ENCODE measurements around the gene ZNF836.
"Not testable (repeated sequence)": the region's sequence is repeated elsewhere in the genome, so short reads cannot be mapped to it uniquely, and the experiment has no call there.

The ZNF836 gene

DNA sequence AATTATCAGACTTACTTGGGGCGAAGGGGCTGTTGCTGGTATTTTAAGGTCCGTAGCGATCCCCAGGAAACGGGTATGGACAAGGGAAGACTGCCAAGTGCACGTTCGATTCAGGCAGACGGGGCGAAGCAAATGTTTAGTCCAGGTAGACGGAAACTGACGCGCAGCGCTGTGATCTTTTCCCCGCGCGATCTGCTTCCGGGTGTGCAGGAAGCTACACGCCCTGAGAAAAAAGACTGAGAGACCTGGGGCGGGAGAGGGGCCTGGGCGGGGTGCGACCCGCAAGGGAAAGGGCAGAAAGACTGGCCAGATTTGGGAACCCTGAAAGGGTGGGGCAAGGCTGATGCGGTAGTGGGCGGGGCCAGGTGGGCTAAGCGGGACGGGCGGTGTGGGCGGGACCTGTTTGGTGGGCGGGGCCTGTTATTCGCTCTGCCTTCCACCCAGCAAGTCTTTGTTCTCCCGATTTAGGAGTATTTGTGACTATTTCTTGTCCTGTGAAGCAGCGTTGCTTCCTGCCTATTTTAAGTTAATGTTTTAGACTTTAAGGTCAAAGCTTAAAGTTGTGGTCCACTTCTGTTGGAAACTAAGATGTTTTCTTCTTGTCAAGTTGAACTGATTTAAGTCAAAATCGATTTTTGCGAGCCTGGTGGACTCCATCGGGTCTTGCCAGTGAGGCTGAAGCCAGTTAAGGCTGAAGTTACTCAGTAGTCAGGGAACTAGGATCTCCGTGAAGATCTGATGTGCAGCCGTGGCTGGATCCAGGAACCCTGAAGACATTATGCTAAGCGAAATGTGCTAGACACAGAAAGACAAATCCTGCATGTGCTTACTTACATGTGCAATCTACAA, at the start of gene ZNF836:
Gene ZNF836, minus strand, starts transcription at position 301 of the 849 bp plus-strand sequence. CDS start 3,549 bp downstream, outside the sequence.
- DNase-seq, result peak; percentile 88 to 94 (median 92)

GRCh38 chr19:52221031-52221430, 49.6 kb upstream of the ZNF836 start:
- DNase-seq, result no peak

- no peak for DNase-seq
Measured at GRCh38 chr19:52219611-52220010, 48.2 kb upstream of the ZNF836 start.

- DNase-seq, result no peak
Measured at GRCh38 chr19:52217576-52217975, 46.2 kb upstream of the ZNF836 start.

DNA sequence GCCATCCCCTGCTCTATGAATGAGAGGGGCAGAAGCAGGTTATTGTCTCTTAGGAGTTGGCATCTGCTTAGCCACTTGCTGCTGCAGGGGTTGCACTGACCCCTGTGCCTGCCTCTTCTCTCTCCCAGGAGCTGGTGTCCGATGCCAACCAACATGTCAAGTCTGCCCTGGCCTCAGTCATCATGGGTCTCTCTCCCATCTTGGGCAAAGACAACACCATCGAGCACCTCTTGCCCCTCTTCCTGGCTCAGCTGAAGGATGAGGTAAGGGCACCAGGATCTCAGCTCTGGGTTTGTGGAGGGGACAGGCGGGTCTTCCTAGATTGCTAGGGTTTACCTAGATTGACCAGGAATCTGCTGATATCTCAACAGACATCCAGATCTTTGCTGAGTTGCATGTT, 45.0 kb upstream of the ZNF836 start:
- DNase-seq, result no peak

GRCh38 chr19:52214241-52214640, 42.8 kb upstream of the ZNF836 start:
- no peak for DNase-seq

GRCh38 chr19:52212572-52213255, 41.3 kb upstream of the ZNF836 start:
- no peak for DNase-seq

DNA sequence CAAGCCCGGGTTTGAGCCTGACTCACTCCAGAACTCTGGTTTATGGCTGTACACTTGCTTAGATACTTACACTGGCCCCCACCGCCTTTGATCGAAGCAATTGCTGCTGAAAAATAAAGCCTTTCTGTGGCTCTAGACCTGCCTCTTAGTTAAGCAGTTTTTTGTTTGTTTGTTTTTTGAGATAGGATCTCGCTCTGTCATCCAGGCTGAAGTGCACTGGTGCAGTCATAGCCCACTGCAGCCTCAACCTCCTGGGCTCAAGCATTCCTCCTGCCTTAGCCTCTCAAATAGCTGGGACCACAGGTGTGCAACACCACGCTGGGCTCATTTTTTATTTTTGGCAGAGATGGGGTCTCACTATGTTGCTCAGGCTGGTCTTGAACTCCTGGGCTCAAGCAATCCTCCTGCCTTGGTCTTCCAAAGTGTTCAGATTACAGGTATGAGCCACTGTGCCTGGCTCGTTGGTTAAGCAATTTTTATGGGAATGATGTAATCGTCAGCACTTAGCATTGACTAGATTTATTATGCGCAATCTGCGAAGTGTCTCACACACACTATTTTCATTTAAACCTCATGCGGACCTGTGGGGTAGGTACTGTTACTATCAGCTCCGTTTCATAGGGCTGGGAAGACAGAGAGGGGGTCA, 40.6 kb upstream of the ZNF836 start:
- DNase-seq, result no peak

GRCh38 chr19:52211203-52211602, 39.8 kb upstream of the ZNF836 start:
- no peak for DNase-seq

DNA sequence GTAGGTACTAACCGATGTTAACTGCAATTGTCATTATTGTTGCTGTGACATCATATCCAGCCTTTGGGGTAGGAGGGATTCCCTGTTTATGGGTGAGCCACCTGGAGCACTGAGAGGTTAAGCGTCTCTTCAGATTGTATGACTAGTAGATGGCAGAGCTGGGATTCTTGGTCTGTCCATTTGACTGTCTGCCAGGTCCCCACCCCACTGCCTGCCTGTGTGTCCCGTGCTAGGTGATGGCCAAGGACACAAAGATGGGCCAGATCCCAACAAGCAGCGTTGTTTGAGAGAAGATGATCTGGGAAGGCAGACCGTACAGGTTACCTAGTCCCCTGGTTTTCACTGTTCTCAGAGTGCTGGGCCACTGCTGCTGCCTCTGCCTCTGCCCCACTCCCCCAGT, 35.1 kb upstream of the ZNF836 start:
- DNase-seq, result no peak

GRCh38 chr19:52200755-52201391, 29.5 kb upstream of the ZNF836 start:
- DNase-seq, result not testable (repeated sequence)

GRCh38 chr19:52200044-52200443, 28.6 kb upstream of the ZNF836 start:
- no peak for DNase-seq

GRCh38 chr19:52198678-52199077, 27.3 kb upstream of the ZNF836 start:
- no peak for DNase-seq

DNA sequence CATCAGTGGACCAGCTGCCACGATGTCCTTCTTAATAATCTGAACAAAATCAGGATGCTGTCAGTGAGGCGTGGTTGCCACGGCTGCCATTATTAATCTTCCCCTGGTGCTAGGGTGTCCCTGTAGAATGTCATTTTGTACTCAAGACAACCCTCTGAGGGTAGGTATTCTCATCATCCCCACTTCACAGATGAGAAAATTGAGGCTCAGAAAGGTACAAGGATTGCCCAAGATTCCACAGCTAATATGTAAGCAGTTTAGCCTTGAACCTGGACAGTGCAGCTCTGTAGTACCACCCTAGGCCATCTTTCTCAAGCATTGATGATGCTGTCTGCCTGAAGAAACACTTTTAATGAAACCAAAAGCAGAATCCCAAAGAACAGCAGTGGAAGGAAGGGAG, 26.5 kb upstream of the ZNF836 start:
- no peak for DNase-seq

DNA sequence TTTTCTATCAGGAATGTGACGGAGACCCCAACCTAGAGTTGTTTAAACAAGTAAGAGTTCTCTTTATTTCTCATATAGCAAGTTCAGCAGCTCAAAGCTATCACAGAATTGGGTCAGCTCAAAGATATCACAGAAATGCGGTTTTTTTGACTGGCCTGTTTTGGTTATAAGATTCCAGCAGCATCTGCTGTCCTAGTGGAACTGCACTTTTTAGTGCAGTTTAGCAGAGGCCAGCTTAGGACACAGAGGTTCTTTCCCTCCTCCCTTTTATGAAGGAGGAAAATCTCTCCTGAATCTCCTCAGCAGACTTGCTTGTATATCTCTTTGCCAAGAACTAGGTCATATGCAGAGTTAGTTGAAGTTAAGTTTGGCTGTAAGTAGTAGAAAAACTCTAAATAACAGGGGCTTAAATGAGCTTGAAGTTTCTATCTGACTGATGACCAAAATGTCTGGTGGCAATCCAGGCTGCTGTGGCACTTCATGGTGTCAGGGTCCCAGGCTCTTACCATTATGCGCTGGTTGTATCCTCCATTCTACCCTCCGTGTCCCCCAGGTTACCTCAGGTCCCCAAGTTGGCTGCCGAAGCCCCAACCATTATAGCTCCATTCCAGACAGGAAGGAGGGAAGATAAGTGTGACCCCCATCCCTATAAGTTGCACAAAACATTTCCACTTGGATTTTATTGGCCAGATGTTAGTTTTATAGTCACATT, 25.0 kb upstream of the ZNF836 start:
- DNase-seq, result no peak

DNA sequence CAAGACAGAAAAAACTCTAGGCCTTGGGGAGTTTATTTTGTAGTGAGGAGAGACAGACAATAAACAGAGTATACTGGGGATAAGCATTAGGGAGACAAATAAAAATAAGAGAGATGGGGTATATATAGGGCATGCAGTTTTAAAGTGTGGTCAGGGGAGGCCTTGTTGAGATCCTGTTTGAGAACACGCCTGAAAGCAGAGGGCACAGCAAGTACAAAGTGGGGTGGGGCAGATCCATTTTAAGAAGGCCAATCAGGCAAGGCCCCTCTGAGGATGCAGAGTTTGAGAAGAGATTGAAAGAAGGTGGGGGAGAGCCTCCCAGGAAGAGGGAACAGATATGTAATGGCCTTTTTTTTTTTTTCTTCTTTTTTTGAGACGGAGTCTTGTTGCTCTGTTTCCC, 20.5 kb upstream of the ZNF836 start:
- no peak for DNase-seq

GRCh38 chr19:52191389-52191788, 20.0 kb upstream of the ZNF836 start:
- no peak for DNase-seq

- DNase-seq, result no peak
Measured at GRCh38 chr19:52190487-52191293, 19.3 kb upstream of the ZNF836 start.

DNA sequence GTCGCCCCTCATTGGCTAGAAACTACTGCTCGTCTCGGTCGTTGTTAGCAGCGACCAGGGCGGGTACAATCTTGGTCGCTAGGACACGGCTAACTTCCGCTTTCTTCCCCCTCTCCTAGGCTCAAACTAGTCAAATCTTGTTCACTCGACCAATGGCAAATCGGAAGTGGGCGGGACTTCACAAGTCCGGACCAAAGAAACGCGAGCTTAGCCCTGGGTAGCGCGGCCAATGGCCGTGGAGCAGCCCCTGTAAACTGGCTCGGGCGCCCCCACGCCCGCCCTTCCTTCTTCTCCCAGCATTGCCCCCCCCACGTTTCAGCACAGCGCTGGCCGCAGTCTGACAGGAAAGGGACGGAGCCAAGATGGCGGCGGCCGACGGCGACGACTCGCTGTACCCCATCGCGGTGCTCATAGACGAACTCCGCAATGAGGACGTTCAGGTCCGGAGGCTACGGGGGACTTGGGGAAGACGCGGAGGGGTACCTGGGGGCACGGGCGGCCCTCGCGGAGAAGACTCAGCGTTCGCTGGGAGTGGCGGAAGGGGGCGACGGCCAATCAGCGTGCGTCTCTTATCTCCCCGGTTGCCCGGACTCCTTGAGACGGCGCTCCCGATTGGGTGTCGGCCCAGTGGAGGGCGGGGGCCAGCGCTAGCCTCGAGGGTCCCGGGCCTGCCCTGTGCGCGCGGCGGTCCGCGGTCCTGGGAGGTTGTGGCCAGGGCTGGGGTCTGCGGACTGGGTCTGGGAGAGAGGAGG, 18.5 kb upstream of the ZNF836 start, which contains the start of gene PPP2R1A:
Gene PPP2R1A, plus strand, starts transcription at position 318 of the 752 bp plus-strand sequence. Its CDS starts 45 bp downstream, at position 363.
- peak; percentile 99 to 100 (median 100) for DNase-seq

All from stimulated activated naive CD4-positive, alpha-beta T cell (primary cell).